H9 (cell line): ENCODE data around the gene POLN. TPM values are rescaled to one million over a fixed set of nuclear protein-coding genes. Genes with fewer than 3 reads are reported as not detected.

Experiments
- DNase-seq: peaks from one replicate; pipeline ENCODE4 v3.0.0-alpha.2; 2017
- H2AFZ ChIP-seq: one replicate; pipeline ENCODE4 v1.6.1; 2013; ENCODE audit warnings: mild to moderate bottlenecking, low read length, control low read depth, moderate library complexity
- H2AK5ac ChIP-seq: 2 replicates; pipeline ENCODE4 v1.6.1; 2013; ENCODE audit warnings: low read length, control low read depth, mixed read lengths; ENCODE audit not compliant: insufficient read length
- H2BK120ac ChIP-seq: one replicate; pipeline ENCODE4 v1.6.1; 2013; ENCODE audit warnings: low read depth, mild to moderate bottlenecking, low read length, control low read depth, inconsistent platforms; ENCODE audit not compliant: poor library complexity, severe bottlenecking
- H2BK12ac ChIP-seq: 2 replicates; pipeline ENCODE4 v1.6.1; 2013; ENCODE audit warnings: low read length, control low read depth, mixed read lengths, low read depth; ENCODE audit not compliant: insufficient read length
- H2BK15ac ChIP-seq: 2 replicates; pipeline ENCODE4 v1.6.1; 2013; ENCODE audit warnings: low read depth, low read length, control low read depth
- H2BK20ac ChIP-seq: one replicate; pipeline ENCODE4 v1.6.1; 2013; ENCODE audit warnings: low read depth, mild to moderate bottlenecking, low read length, control low read depth, inconsistent platforms; ENCODE audit not compliant: poor library complexity, severe bottlenecking
- H2BK5ac ChIP-seq: 2 replicates; pipeline ENCODE4 v1.6.1; 2013; ENCODE audit warnings: low read length, control low read depth, mixed read lengths; ENCODE audit not compliant: insufficient read length
- H3K14ac ChIP-seq: 2 replicates; pipeline ENCODE4 v1.6.1; 2013; ENCODE audit warnings: low read length, control low read depth; ENCODE audit not compliant: insufficient read depth
- H3K18ac ChIP-seq: 2 replicates; pipeline ENCODE4 v1.6.1; 2013; ENCODE audit warnings: low read depth, mild to moderate bottlenecking, mixed read lengths, low read length, control low read depth; ENCODE audit not compliant: insufficient read length
- H3K23ac ChIP-seq: 2 replicates; pipeline ENCODE4 v1.6.1; 2013; ENCODE audit warnings: low read length, control low read depth, mixed read lengths, low read depth; ENCODE audit not compliant: insufficient read length
- H3K23me2 ChIP-seq: 2 replicates; pipeline ENCODE4 v1.6.1; 2013; ENCODE audit warnings: low read depth, mild to moderate bottlenecking, mixed read lengths, low read length, control low read depth; ENCODE audit not compliant: insufficient read length, poor library complexity, severe bottlenecking
- H3K27ac ChIP-seq: 2 replicates; pipeline ENCODE4 v1.5.1; 2013; ENCODE audit warnings: low read length, control low read depth, mixed read lengths, low read depth; ENCODE audit not compliant: insufficient read length
- H3K27me3 ChIP-seq: 2 replicates; pipeline ENCODE4 v1.6.1; 2013; ENCODE audit warnings: low read length, control low read depth, inconsistent platforms; ENCODE audit not compliant: insufficient read depth
- H3K4ac ChIP-seq: 2 replicates; pipeline ENCODE4 v1.6.1; 2013; ENCODE audit warnings: low read depth, mild to moderate bottlenecking, control low read depth, inconsistent platforms, low read length, moderate library complexity
- H3K4me1 ChIP-seq: 2 replicates; pipeline ENCODE4 v1.6.1; 2013; ENCODE audit warnings: low read length, control low read depth, inconsistent platforms; ENCODE audit not compliant: insufficient read depth
- H3K4me2 ChIP-seq: 2 replicates; pipeline ENCODE4 v1.6.1; 2013; ENCODE audit warnings: low read length, control low read depth, mixed read lengths; ENCODE audit not compliant: insufficient read length, insufficient read depth
- H3K56ac ChIP-seq: 2 replicates; pipeline ENCODE4 v1.6.1; 2013; ENCODE audit warnings: low read depth, mild to moderate bottlenecking, mixed read lengths, low read length, control low read depth; ENCODE audit not compliant: insufficient read length
- H3K79me1 ChIP-seq: 2 replicates; pipeline ENCODE4 v1.6.1; 2013; ENCODE audit warnings: low read depth, mild to moderate bottlenecking, moderate library complexity, low read length, control low read depth, inconsistent platforms; ENCODE audit not compliant: insufficient read depth, poor library complexity, severe bottlenecking
- H3K79me2 ChIP-seq: 2 replicates; pipeline ENCODE4 v1.6.1; 2013; ENCODE audit warnings: low read length, control low read depth, inconsistent platforms; ENCODE audit not compliant: insufficient read depth
- H3K9ac ChIP-seq: 2 replicates; pipeline ENCODE4 v1.6.1; 2013; ENCODE audit warnings: low read length, control low read depth, mixed read lengths; ENCODE audit not compliant: insufficient read length; ENCODE audit errors: extremely low read depth
- H3K9me3 ChIP-seq: one replicate; pipeline ENCODE4 v1.6.1; 2013; ENCODE audit warnings: low read depth, low read length, inconsistent platforms; ENCODE audit not compliant: control insufficient read depth
- H3T11ph ChIP-seq: one replicate; pipeline ENCODE4 v1.6.1; 2013; ENCODE audit warnings: mild to moderate bottlenecking, low read length, control low read depth, inconsistent platforms
- H4K20me1 ChIP-seq: one replicate; pipeline ENCODE4 v1.6.1; 2013; ENCODE audit not compliant: control insufficient read depth, insufficient read length, insufficient read depth
- H4K5ac ChIP-seq: 2 replicates; pipeline ENCODE4 v1.6.1; 2013; ENCODE audit warnings: low read depth, mild to moderate bottlenecking, mixed read lengths, low read length, control low read depth; ENCODE audit not compliant: insufficient read length
- H4K8ac ChIP-seq: replicated peaks from 2 replicates; pipeline ENCODE4 v1.6.1; 2013; ENCODE audit warnings: low read length, control low read depth, mixed read lengths, low read depth; ENCODE audit not compliant: insufficient read length
- H4K91ac ChIP-seq: 2 replicates; pipeline ENCODE4 v1.6.1; 2013; ENCODE audit warnings: low read depth, mild to moderate bottlenecking, moderate library complexity, mixed read lengths, low read length, control low read depth; ENCODE audit not compliant: insufficient read length
- H3K27ac Mint-ChIP-seq, 3 experiments: 2 replicates in 2 of 3; 3 replicates in 1 of 3; pipeline ENCODE4 v1.8.0; 2020 to 2021; ENCODE audit warnings: mixed read lengths in 3 of 3, mild to moderate bottlenecking in 1 of 3, moderate library complexity in 1 of 3
- H3K27me3 Mint-ChIP-seq: 2 replicates; pipeline ENCODE4 v1.8.0; 2021; ENCODE audit warnings: low read depth, mild to moderate bottlenecking, moderate library complexity, mixed read lengths
- H3K36me3 Mint-ChIP-seq, 3 experiments: 2 replicates in 2 of 3; 3 replicates in 1 of 3; pipeline ENCODE4 v1.8.0; 2020 to 2021; ENCODE audit warnings: low read depth in 3 of 3, mixed read lengths in 3 of 3; ENCODE audit not compliant: insufficient read depth in 1 of 3
- H3K4me1 Mint-ChIP-seq, 2 experiments: 2 replicates each; pipeline ENCODE4 v1.8.0; 2020; ENCODE audit warnings: mixed read lengths in 2 of 2
- H3K4me3 Mint-ChIP-seq, 2 experiments: 2 replicates in 1 of 2; 3 replicates in 1 of 2; pipeline ENCODE4 v1.8.0; 2020 to 2021; ENCODE audit warnings: mild to moderate bottlenecking in 2 of 2, mixed read lengths in 2 of 2, moderate library complexity in 1 of 2
- H3K9me3 Mint-ChIP-seq, 2 experiments: 2 replicates in 1 of 2; 3 replicates in 1 of 2; pipeline ENCODE4 v1.8.0; 2020; ENCODE audit warnings: mild to moderate bottlenecking in 2 of 2, mixed read lengths in 2 of 2, moderate library complexity in 1 of 2
- CTCF ChIP-seq: fragments of 200-600 bp; sonication (generic); conservative IDR thresholded peaks from 3 replicates; pipeline ENCODE4 v1.8.0; 2021; ENCODE audit warnings: antibody characterized with exemption, mild to moderate bottlenecking
- WGBS: extraction: QIAGEN DNeasy Blood & Tissue Kit; methylation state at CpG from one replicate; pipeline ENCODE4 v1.1.7; 2013; ENCODE audit warnings: missing lambda C conversion rate, low lambda C conversion rate, mixed read lengths; ENCODE audit not compliant: insufficient read length; ENCODE audit errors: extremely low coverage; 5-methylcytosine and 5-hydroxymethylcytosine counted together
- total RNA-seq: library from RNA; stranded (reverse); gene quantifications from 2 replicates; pipeline ENCODE4 v1.2.1, GENCODE V29; 2021

POLN gene
- total RNA-seq, 1 experiment from 2014 or later = 0.74 TPM

GRCh38 chr4:2046031-2046961 lies 195.6 kb downstream of the POLN start:
- Histone ChIP-seq H3K9me3 (no peaks in the 10 kb centered on the region), H4K20me1 (no peaks in the 10 kb centered on the region), H4K91ac (no peak overlapping the region)

More at GRCh38 chr4:2046031-2046961, 195.6 kb downstream of the POLN start:
- no peak overlapping the region for H3K23ac ChIP-seq
- Mint-ChIP-seq H3K27ac (no peak overlapping the region; a peak in 1 of 7 replicates), H3K9me3 (no peaks in the 10 kb centered on the region), H3K4me1 (peaks cover 4% of the 10 kb centered on the region in 2 experiments), H3K27me3 (peaks cover 56% of the 10 kb centered on the region), H3K4me3 (no peak overlapping the region), H3K36me3 (no peaks in the 10 kb centered on the region; a peak in 1 of 7 replicates)
- no peak overlapping the region for H3K4ac ChIP-seq
- H3K14ac ChIP-seq = no peak overlapping the region
- H2BK20ac ChIP-seq = no peak overlapping the region
- no peaks in the 10 kb centered on the region for H3K79me2 ChIP-seq
- H3T11ph ChIP-seq = no peak overlapping the region
- no peak overlapping the region for H4K8ac ChIP-seq
- no peak overlapping the region for H2AK5ac ChIP-seq
- peak; percentile 32 for DNase-seq
- TF ChIP-seq CTCF = no peak
- no peak overlapping the region for H2BK12ac ChIP-seq
- no peak overlapping the region for H3K27ac ChIP-seq
- no peak overlapping the region for H2BK5ac ChIP-seq
- H2BK15ac ChIP-seq = no peak overlapping the region
- no peak overlapping the region for H2AFZ ChIP-seq
- H3K4me2 ChIP-seq = no peak overlapping the region
- peaks cover 4% of the 10 kb centered on the region for H3K23me2 ChIP-seq
- H3K18ac ChIP-seq = no peak overlapping the region
- H3K56ac ChIP-seq = no peak overlapping the region
- H2BK120ac ChIP-seq = no peak overlapping the region
- WGBS = no CpG with 5 or more reads among the region's 28 CpGs
- H3K27me3 ChIP-seq = peaks cover 8% of the 10 kb centered on the region
- H3K79me1 ChIP-seq = no peaks in the 10 kb centered on the region
- no peak overlapping the region for H3K9ac ChIP-seq
- H3K4me1 ChIP-seq = no peaks in the 10 kb centered on the region; the same call in 1 of the 2 replicates
- no peak overlapping the region for H4K5ac ChIP-seq
